PC-3 (cell line): Measurements from ENCODE around the gene SMYD2.

Experiments
- CTCF ChIP-seq: fragments of 300-600 bp; sonication (generic); conservative IDR thresholded peaks from 2 replicates; pipeline ENCODE4 v1.5.1; 2017; ENCODE audit warnings: antibody characterized with exemption, low read depth, mild to moderate bottlenecking, low read length
- EZH2 ChIP-seq: fragments of 300-600 bp; sonication (generic); IDR thresholded peaks from one replicate; pipeline ENCODE4 v1.6.1; 2017; ENCODE audit warnings: antibody characterized with exemption, mild to moderate bottlenecking, low read length; ENCODE audit not compliant: unreplicated experiment

- TF ChIP-seq CTCF, result no peak
- no peak for TF ChIP-seq EZH2
Observed at GRCh38 chr1:214372092-214372491, 91.1 kb downstream of the SMYD2 start.
